CD4-positive, CD25-positive, alpha-beta regulatory T cell (primary cell): Measurements from ENCODE around the gene DDX5. TPM values are rescaled to one million over a fixed set of nuclear protein-coding genes. Genes with fewer than 3 reads are reported as not detected.
A peak's percentile ranks its signal among the peaks of the same experiment; 100 is the strongest.

Experiments used
- ATAC-seq, 2 donors: fragments of 150-1000 bp; cut with Tn5 transposase; one replicate each; pipeline ENCODE4 v1.10.0; 2021; ENCODE audit warnings: low read depth in 2 of 2, moderate number of reproducible peaks in 2 of 2, moderate library complexity in 1 of 2
- DNase-seq, 3 donors: peaks; one replicate each; pipeline versions ENCODE4 v3.0.0 to v3.0.0-alpha.2; 2012 to 2022; ENCODE audit warnings: mixed read lengths in 1 of 3
- H3K27ac ChIP-seq: one replicate; pipeline ENCODE4 v1.7.0; 2013; ENCODE audit warnings: mild to moderate bottlenecking, low read length; ENCODE audit not compliant: insufficient read depth, poor library complexity, severe bottlenecking
- H3K27me3 ChIP-seq: one replicate; pipeline ENCODE4 v1.7.0; 2013; ENCODE audit warnings: low read length; ENCODE audit not compliant: control insufficient read depth, insufficient read depth
- H3K36me3 ChIP-seq: one replicate; pipeline ENCODE4 v1.7.0; 2013; ENCODE audit warnings: mild to moderate bottlenecking, low read length, moderate library complexity; ENCODE audit not compliant: control insufficient read depth, insufficient read depth
- H3K4me1 ChIP-seq: 2 replicates; pipeline ENCODE4 v1.7.0; 2013; ENCODE audit warnings: mild to moderate bottlenecking, low read length; ENCODE audit not compliant: insufficient read depth, control insufficient read depth, poor library complexity, severe bottlenecking
- H3K4me3 ChIP-seq: one replicate; pipeline ENCODE4 v1.7.0; 2013; ENCODE audit warnings: low read depth, mild to moderate bottlenecking, low read length, moderate library complexity
- H3K9me3 ChIP-seq, 2 experiments: 1 replicate in 1 of 2; 2 replicates in 1 of 2; pipeline ENCODE4 v1.7.0; 2013; ENCODE audit warnings: low read length in 2 of 2, mild to moderate bottlenecking in 1 of 2, moderate library complexity in 1 of 2; ENCODE audit not compliant: control insufficient read depth in 2 of 2
- H3K27ac Mint-ChIP-seq, 3 donors: one replicate each; pipeline ENCODE4 v1.8.0; 2020 to 2022; ENCODE audit warnings: mild to moderate bottlenecking in 3 of 3, mixed read lengths in 3 of 3, moderate library complexity in 2 of 3
- H3K27me3 Mint-ChIP-seq: one replicate; pipeline ENCODE4 v1.8.0; 2022; ENCODE audit warnings: mild to moderate bottlenecking, mixed read lengths
- H3K36me3 Mint-ChIP-seq: one replicate; pipeline ENCODE4 v1.8.0; 2020; ENCODE audit warnings: mixed read lengths
- H3K4me1 Mint-ChIP-seq, 4 donors: one replicate each; pipeline ENCODE4 v1.8.0; 2020 to 2022; ENCODE audit warnings: mixed read lengths in 4 of 4, mild to moderate bottlenecking in 1 of 4
- H3K4me3 Mint-ChIP-seq, 4 donors: one replicate each; pipeline ENCODE4 v1.8.0; 2020 to 2022; ENCODE audit warnings: mild to moderate bottlenecking in 4 of 4, mixed read lengths in 4 of 4, moderate library complexity in 3 of 4
- H3K9me3 Mint-ChIP-seq, 7 donors: one replicate each; pipeline ENCODE4 v1.8.0; 2020 to 2022; ENCODE audit warnings: mixed read lengths in 7 of 7, mild to moderate bottlenecking in 3 of 7, moderate library complexity in 2 of 7
- polyA plus RNA-seq, 4 donors: library from polyadenylated mRNA; unstranded; fragments of 300-500 nt; fragmentation: Illumina TruSeq; gene quantifications; one replicate each; pipeline ENCODE4 v1.2.3, GENCODE V29; 2021
- total RNA-seq: library from RNA; stranded (reverse); gene quantifications from one replicate; pipeline ENCODE4 v1.2.3, GENCODE V29; 2022

DDX5 gene
- total and polyA plus RNA-seq, 5 donors from 2014 or later, result 887 to 2,976 (median 1,090) TPM

DNA sequence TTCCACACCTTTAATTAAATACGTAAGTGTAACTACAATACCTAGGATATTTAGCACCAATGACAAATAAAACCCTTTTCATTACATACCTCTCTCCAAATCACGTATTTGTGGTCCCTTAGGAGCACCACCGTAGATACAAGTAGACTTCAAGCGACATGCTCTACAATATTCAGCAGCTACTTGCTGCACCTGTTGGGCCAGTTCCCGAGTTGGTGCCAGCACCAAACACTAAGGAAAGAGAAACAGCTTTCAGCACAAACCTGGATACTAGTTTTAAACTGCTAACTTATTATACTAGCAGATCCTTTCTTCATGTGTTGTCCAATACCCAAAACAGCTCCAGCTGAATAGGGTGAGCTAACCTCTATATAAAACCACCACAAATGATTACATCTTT lies 2.7 kb downstream of the DDX5 start:
- peak overlapping the region; percentile 100 for H3K4me3 ChIP-seq

GRCh38 chr17:64502809-64503208 lies 3.3 kb downstream of the DDX5 start:
- H3K36me3 Mint-ChIP-seq, result peaks cover 77% of the 10 kb centered on the region
- Histone ChIP-seq H3K4me3 (peak overlapping the region; percentile 100), H3K9me3 (no peaks in the 10 kb centered on the region), H3K27ac (peak overlapping the region; percentile 99), H3K27me3 (no peaks in the 10 kb centered on the region), H3K4me1 (peaks cover 42% of the 10 kb centered on the region), H3K36me3 (peaks cover 67% of the 10 kb centered on the region)
- peaks cover 32 to 85% (median 65%) of the 10 kb centered on the region in 4 donors for H3K4me1 Mint-ChIP-seq
- DNase-seq (peak in 1 of 3 donors; percentile 10), ATAC-seq (no peak)
- H3K27me3 Mint-ChIP-seq, result peaks cover 25% of the 10 kb centered on the region
- peak overlapping the region; percentile 33 to 98 (median 62) for H3K4me3 Mint-ChIP-seq
- H3K27ac Mint-ChIP-seq, result peak overlapping the region in 2 of 3 donors; percentile 5 to 100
- H3K9me3 Mint-ChIP-seq, result peaks cover 0 to 5% (median 0%) of the 10 kb centered on the region in 7 donors

More for the DNA sequence above, 2.7 kb downstream of the DDX5 start:
- Histone ChIP-seq H3K27me3 (no peaks in the 10 kb centered on the region), H3K27ac (peak overlapping the region; percentile 99), H3K9me3 (no peaks in the 10 kb centered on the region), H3K4me1 (peaks cover 44% of the 10 kb centered on the region), H3K36me3 (peaks cover 67% of the 10 kb centered on the region)
- peak overlapping the region; percentile 35 to 98 (median 68) for H3K4me3 Mint-ChIP-seq
- H3K4me1 Mint-ChIP-seq, result peaks cover 26 to 79% (median 66%) of the 10 kb centered on the region in 4 donors
- peaks cover 0 to 5% (median 0%) of the 10 kb centered on the region in 7 donors for H3K9me3 Mint-ChIP-seq
- DNase-seq (no peak), ATAC-seq (no peak)
- H3K36me3 Mint-ChIP-seq, result peaks cover 75% of the 10 kb centered on the region
- H3K27me3 Mint-ChIP-seq, result peaks cover 23% of the 10 kb centered on the region
- peak overlapping the region in 2 of 3 donors; percentile 5 to 100 for H3K27ac Mint-ChIP-seq

DNA sequence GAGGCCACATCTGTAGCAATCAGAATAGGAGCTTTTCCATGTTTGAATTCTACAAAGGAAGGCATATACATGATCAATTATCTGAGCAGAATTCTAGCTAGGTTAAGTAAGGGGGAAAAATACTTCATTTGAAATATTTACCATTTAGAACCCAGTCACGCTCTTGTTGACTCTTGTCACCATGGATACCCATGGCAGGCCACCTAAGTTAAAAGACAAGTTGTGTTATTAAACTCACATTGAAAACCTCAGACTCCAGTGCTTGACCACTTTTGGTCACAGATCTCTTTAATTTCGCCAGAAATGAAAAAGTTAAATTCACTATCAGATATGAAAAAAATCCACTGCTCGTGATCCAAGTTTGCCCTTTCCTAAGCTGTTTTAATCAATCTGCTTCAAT lies 4.1 kb downstream of the DDX5 start:
- H3K9me3 ChIP-seq, result no peaks in the 10 kb centered on the region
- Mint-ChIP-seq H3K27me3 (peaks cover 24% of the 10 kb centered on the region), H3K4me1 (peaks cover 29 to 85% (median 66%) of the 10 kb centered on the region in 4 donors), H3K4me3 (peak overlapping the region; percentile 3 to 88 (median 73)), H3K9me3 (peaks cover 0 to 5% (median 0%) of the 10 kb centered on the region in 7 donors), H3K36me3 (peaks cover 77% of the 10 kb centered on the region), H3K27ac (peak overlapping the region; percentile 38 to 100 (median 56))
- ATAC-seq, result no peak
- DNase-seq, result peak in 1 of 3 donors; percentile 20
- H3K4me3 ChIP-seq, result peak overlapping the region; percentile 100
- H3K27ac ChIP-seq, result peak overlapping the region; percentile 53
- H3K36me3 ChIP-seq, result peaks cover 67% of the 10 kb centered on the region
- no peaks in the 10 kb centered on the region for H3K27me3 ChIP-seq
- peaks cover 45% of the 10 kb centered on the region for H3K4me1 ChIP-seq

GRCh38 chr17:64500862-64501765 lies 5.0 kb downstream of the DDX5 start:
- peaks cover 0 to 1% (median 0%) of the 10 kb centered on the region in 7 donors for H3K9me3 Mint-ChIP-seq
- H3K27ac ChIP-seq, result peak overlapping the region; percentile 53
- DNase-seq (peak in 1 of 3 donors; percentile 22), ATAC-seq (no peak)
- H3K36me3 Mint-ChIP-seq, result peaks cover 76% of the 10 kb centered on the region
- peaks cover 67% of the 10 kb centered on the region for H3K36me3 ChIP-seq
- H3K27ac Mint-ChIP-seq, result peak overlapping the region; percentile 9 to 100 (median 56)
- no peaks in the 10 kb centered on the region for H3K9me3 ChIP-seq
- H3K27me3 ChIP-seq, result no peaks in the 10 kb centered on the region
- no peak overlapping the region for H3K4me3 ChIP-seq
- H3K4me1 Mint-ChIP-seq, result peaks cover 31 to 89% (median 72%) of the 10 kb centered on the region in 4 donors
- peak overlapping the region; percentile 42 to 88 (median 69) for H3K4me3 Mint-ChIP-seq
- peaks cover 19% of the 10 kb centered on the region for H3K27me3 Mint-ChIP-seq
- peaks cover 45% of the 10 kb centered on the region for H3K4me1 ChIP-seq

DNA sequence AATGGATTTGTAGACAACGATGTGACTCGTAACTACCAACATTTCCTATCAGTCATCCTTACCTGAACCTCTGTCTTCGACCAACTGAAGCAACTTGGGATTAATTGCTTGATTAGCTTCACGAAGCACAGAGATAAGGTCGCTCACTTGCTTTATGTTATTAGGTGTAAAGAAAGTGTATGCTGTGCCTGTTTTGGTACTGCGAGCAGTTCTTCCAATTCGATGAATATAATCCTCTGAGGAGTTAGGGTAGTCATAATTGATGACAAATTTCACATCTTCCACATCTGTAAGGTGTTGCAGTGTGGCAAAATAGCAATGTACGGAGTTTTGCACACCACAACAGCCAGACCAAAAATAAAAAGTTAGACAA lies 5.6 kb downstream of the DDX5 start:
- H3K9me3 ChIP-seq, result no peaks in the 10 kb centered on the region
- peaks cover 0 to 1% (median 0%) of the 10 kb centered on the region in 7 donors for H3K9me3 Mint-ChIP-seq
- H3K4me3 ChIP-seq, result no peak overlapping the region
- ATAC-seq, result no peak
- DNase-seq, result peak in 1 of 3 donors; percentile 22
- peaks cover 51% of the 10 kb centered on the region for H3K4me1 ChIP-seq
- H3K36me3 ChIP-seq, result peaks cover 67% of the 10 kb centered on the region
- H3K36me3 Mint-ChIP-seq, result peaks cover 70% of the 10 kb centered on the region
- peaks cover 34 to 92% (median 76%) of the 10 kb centered on the region in 4 donors for H3K4me1 Mint-ChIP-seq
- peaks cover 17% of the 10 kb centered on the region for H3K27me3 Mint-ChIP-seq
- H3K27ac Mint-ChIP-seq, result peak overlapping the region in 2 of 3 donors; percentile 55 to 100
- H3K4me3 Mint-ChIP-seq, result peak overlapping the region; percentile 28 to 88 (median 52)
- no peaks in the 10 kb centered on the region for H3K27me3 ChIP-seq
- H3K27ac ChIP-seq, result no peak overlapping the region

GRCh38 chr17:64499805-64500486 lies 6.1 kb downstream of the DDX5 start:
- DNase-seq, result peak in 1 of 3 donors; percentile 23
- peak overlapping the region; percentile 3 to 88 (median 48) for H3K4me3 Mint-ChIP-seq
- peaks cover 16% of the 10 kb centered on the region for H3K27me3 Mint-ChIP-seq
- H3K27ac Mint-ChIP-seq, result peak overlapping the region in 2 of 3 donors; percentile 55 to 100
- H3K4me1 Mint-ChIP-seq, result peaks cover 34 to 95% (median 75%) of the 10 kb centered on the region in 4 donors
- H3K9me3 ChIP-seq, result no peaks in the 10 kb centered on the region
- no peak for ATAC-seq
- H3K36me3 Mint-ChIP-seq, result peaks cover 65% of the 10 kb centered on the region
- H3K4me3 ChIP-seq, result no peak overlapping the region
- H3K27me3 ChIP-seq, result no peaks in the 10 kb centered on the region
- H3K9me3 Mint-ChIP-seq, result no peaks in the 10 kb centered on the region
- H3K36me3 ChIP-seq, result peaks cover 64% of the 10 kb centered on the region
- H3K4me1 ChIP-seq, result peaks cover 57% of the 10 kb centered on the region
- peak overlapping the region; percentile 24 for H3K27ac ChIP-seq
